ENCODE results near the gene AGAP3. TPM values are rescaled to one million over a fixed set of nuclear protein-coding genes. Genes with fewer than 3 reads are reported as not detected.

Gene AGAP3
- polyA plus RNA-seq, 1 donor (not counting 4 experiments of a cell fraction or from before 2014, with no cell fraction given): 64.3 TPM

DNA sequence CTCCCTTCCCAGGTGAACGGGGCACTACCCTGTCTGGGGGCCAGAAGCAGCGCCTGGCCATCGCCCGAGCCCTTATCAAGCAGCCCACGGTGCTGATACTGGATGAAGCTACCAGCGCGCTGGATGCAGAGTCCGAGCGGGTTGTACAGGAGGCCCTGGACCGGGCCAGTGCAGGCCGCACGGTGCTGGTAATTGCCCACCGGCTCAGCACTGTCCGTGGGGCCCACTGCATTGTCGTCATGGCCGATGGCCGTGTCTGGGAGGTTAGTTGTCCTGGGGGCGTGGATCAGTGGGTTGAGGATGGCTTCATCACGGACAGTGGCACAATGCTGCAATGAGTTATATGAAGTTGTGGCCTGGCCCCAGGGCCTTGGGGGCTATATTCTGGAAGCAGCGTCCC, 42.3 kb upstream of the AGAP3 start:
- DNase-seq (ENCODE audit: low read depth, low spot score) (no peak), FAIRE-seq (no peak)
- Histone ChIP-seq H3K4me2 (ENCODE audit: control insufficient read depth, extremely low read depth, insufficient read depth, low read depth, low read length) (no peak overlapping the region), H3K4me1 (ENCODE audit: control insufficient read depth, extremely low read depth, insufficient read depth, low read length) (peaks cover 8% of the 10 kb centered on the region), H3K27ac (ENCODE audit: control insufficient read depth, insufficient read depth, low read length) (no peak overlapping the region), H3K4me3 (ENCODE audit: control insufficient read depth in 2 of 3, extremely low read depth in 1 of 3, insufficient read depth in 2 of 3, low read depth in 1 of 3, low read length in 3 of 3) (no peak overlapping the region), H3K9me1 (ENCODE audit: control insufficient read depth, extremely low read depth, insufficient read depth, low read length) (no peaks in the 10 kb centered on the region), H4K20me1 (ENCODE audit: control insufficient read depth, extremely low read depth, insufficient read depth, low read length) (no peaks in the 10 kb centered on the region), H3K9me3 (ENCODE audit: control insufficient read depth, low read depth, low read length) (no peaks in the 10 kb centered on the region), H3K9ac (ENCODE audit: control insufficient read depth, extremely low read depth, insufficient read depth, low read length) (no peak overlapping the region), H2AFZ (ENCODE audit: control insufficient read depth, low read length) (no peak overlapping the region), H3K27me3 (ENCODE audit: control insufficient read depth, extremely low read depth, insufficient read depth, low read length) (no peaks in the 10 kb centered on the region), H3K36me3 (ENCODE audit: control insufficient read depth in 2 of 2, extremely low read depth in 1 of 2, insufficient read depth in 2 of 2, low read length in 2 of 2) (peaks cover 5 to 19% of the 10 kb centered on the region in 2 experiments), H3K79me2 (ENCODE audit: control insufficient read depth, insufficient read depth, low read length) (no peaks in the 10 kb centered on the region)
- dilution Hi-C loops (cut with MboI; ENCODE audit: extremely low pct_ligation_motif_present, low sequenced_read_pairs): no loop called here
- TF ChIP-seq, protein P1, sequence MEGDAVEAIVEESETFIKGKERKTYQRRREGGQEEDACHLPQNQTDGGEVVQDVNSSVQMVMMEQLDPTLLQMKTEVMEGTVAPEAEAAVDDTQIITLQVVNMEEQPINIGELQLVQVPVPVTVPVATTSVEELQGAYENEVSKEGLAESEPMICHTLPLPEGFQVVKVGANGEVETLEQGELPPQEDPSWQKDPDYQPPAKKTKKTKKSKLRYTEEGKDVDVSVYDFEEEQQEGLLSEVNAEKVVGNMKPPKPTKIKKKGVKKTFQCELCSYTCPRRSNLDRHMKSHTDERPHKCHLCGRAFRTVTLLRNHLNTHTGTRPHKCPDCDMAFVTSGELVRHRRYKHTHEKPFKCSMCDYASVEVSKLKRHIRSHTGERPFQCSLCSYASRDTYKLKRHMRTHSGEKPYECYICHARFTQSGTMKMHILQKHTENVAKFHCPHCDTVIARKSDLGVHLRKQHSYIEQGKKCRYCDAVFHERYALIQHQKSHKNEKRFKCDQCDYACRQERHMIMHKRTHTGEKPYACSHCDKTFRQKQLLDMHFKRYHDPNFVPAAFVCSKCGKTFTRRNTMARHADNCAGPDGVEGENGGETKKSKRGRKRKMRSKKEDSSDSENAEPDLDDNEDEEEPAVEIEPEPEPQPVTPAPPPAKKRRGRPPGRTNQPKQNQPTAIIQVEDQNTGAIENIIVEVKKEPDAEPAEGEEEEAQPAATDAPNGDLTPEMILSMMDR (optimal IDR thresholded peaks at IDR 0.05 in 1 of 3, IDR thresholded peaks at IDR 0.05 in 1 of 3, conservative IDR thresholded peaks at IDR 0.05 in 1 of 3; ENCODE audit: extremely low read depth in 1 of 3, insufficient read depth in 2 of 3, low read length in 3 of 3): no peak
- TF ChIP-seq EZH2 (IDR thresholded peaks at IDR 0.05; ENCODE audit: low read length): no peak

DNA sequence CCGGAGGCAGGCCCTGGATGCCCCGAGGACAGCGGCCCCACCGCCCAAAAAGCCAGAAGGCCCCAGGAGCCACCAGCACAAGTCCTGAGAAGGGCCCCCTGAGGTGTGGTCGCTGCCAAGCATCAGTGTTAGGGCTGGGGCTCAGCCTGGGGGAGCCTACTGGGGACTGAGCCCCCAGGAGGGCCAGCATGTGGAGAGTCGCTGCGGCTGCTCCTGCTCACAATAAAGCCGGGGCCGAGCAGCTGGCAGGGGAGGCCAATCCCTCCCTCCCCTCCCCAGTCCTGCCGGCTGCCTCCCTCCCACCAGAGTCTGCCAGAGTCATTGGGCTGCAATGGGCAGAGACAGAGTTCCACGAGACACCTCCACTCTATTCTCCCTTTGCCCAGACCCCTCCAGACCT, 41.0 kb upstream of the AGAP3 start:
- peaks cover 1% of the 10 kb centered on the region for H3K27me3 ChIP-seq (ENCODE audit: control insufficient read depth, extremely low read depth, insufficient read depth, low read length)
- no peak for FAIRE-seq
- no peak for TF ChIP-seq EZH2 (IDR thresholded peaks at IDR 0.05; ENCODE audit: low read length)
- TF ChIP-seq, protein P1 (optimal IDR thresholded peaks at IDR 0.05 in 1 of 3, IDR thresholded peaks at IDR 0.05 in 1 of 3, conservative IDR thresholded peaks at IDR 0.05 in 1 of 3; ENCODE audit: extremely low read depth in 1 of 3, insufficient read depth in 2 of 3, low read length in 3 of 3): no peak
- H3K9me3 ChIP-seq (ENCODE audit: control insufficient read depth, low read depth, low read length): no peaks in the 10 kb centered on the region
- H4K20me1 ChIP-seq (ENCODE audit: control insufficient read depth, extremely low read depth, insufficient read depth, low read length): no peaks in the 10 kb centered on the region
- dilution Hi-C loops (cut with MboI; ENCODE audit: extremely low pct_ligation_motif_present, low sequenced_read_pairs): no loop called here
- H3K27ac ChIP-seq (ENCODE audit: control insufficient read depth, insufficient read depth, low read length): no peak overlapping the region
- no peak overlapping the region for H3K4me3 ChIP-seq (ENCODE audit: control insufficient read depth in 2 of 3, extremely low read depth in 1 of 3, insufficient read depth in 2 of 3, low read depth in 1 of 3, low read length in 3 of 3)
- peaks cover 5 to 16% of the 10 kb centered on the region in 2 experiments for H3K36me3 ChIP-seq (ENCODE audit: control insufficient read depth in 2 of 2, extremely low read depth in 1 of 2, insufficient read depth in 2 of 2, low read length in 2 of 2)
- H3K79me2 ChIP-seq (ENCODE audit: control insufficient read depth, insufficient read depth, low read length): no peaks in the 10 kb centered on the region
- H3K9me1 ChIP-seq (ENCODE audit: control insufficient read depth, extremely low read depth, insufficient read depth, low read length): no peaks in the 10 kb centered on the region
- no peak overlapping the region for H2AFZ ChIP-seq (ENCODE audit: control insufficient read depth, low read length)
- DNase-seq (ENCODE audit: low read depth, low spot score): no peak
- peaks cover 3% of the 10 kb centered on the region for H3K4me1 ChIP-seq (ENCODE audit: control insufficient read depth, extremely low read depth, insufficient read depth, low read length)
- no peak overlapping the region for H3K4me2 ChIP-seq (ENCODE audit: control insufficient read depth, extremely low read depth, insufficient read depth, low read depth, low read length)
- no peak overlapping the region for H3K9ac ChIP-seq (ENCODE audit: control insufficient read depth, extremely low read depth, insufficient read depth, low read length)
